H1 (cell line): ENCODE measurements around the gene MRPL27.
A peak's percentile ranks its signal among the peaks of the same experiment; 100 is the strongest.

Source experiments
- ATF2 ChIP-seq: IDR thresholded peaks from 2 replicates; pipeline ENCODE4 v1.6.1; 2012; ENCODE audit warnings: low read length, inconsistent platforms
- FOSL1 ChIP-seq: IDR thresholded peaks from 2 replicates; pipeline ENCODE4 v1.6.1; 2011; ENCODE audit warnings: mild to moderate bottlenecking, low read depth, low read length, moderate library complexity; ENCODE audit not compliant: insufficient read depth
- TF ChIP-seq, protein P1 (sequence below), 3 experiments: IDR thresholded peaks; 1 replicate in 2 of 3; 2 replicates in 1 of 3; pipeline versions ENCODE4 v1.5.1 to v1.6.1; 2011; ENCODE audit warnings: low read length in 3 of 3, mild to moderate bottlenecking in 3 of 3, inconsistent platforms in 2 of 3, low read depth in 1 of 3, moderate library complexity in 1 of 3; ENCODE audit not compliant: insufficient read depth in 1 of 3; ENCODE audit errors: control extremely low read depth in 1 of 3
- TF ChIP-seq, protein P2 (sequence below): IDR thresholded peaks from 2 replicates; pipeline ENCODE4 v1.6.1; 2012; ENCODE audit warnings: inconsistent platforms

DNA sequence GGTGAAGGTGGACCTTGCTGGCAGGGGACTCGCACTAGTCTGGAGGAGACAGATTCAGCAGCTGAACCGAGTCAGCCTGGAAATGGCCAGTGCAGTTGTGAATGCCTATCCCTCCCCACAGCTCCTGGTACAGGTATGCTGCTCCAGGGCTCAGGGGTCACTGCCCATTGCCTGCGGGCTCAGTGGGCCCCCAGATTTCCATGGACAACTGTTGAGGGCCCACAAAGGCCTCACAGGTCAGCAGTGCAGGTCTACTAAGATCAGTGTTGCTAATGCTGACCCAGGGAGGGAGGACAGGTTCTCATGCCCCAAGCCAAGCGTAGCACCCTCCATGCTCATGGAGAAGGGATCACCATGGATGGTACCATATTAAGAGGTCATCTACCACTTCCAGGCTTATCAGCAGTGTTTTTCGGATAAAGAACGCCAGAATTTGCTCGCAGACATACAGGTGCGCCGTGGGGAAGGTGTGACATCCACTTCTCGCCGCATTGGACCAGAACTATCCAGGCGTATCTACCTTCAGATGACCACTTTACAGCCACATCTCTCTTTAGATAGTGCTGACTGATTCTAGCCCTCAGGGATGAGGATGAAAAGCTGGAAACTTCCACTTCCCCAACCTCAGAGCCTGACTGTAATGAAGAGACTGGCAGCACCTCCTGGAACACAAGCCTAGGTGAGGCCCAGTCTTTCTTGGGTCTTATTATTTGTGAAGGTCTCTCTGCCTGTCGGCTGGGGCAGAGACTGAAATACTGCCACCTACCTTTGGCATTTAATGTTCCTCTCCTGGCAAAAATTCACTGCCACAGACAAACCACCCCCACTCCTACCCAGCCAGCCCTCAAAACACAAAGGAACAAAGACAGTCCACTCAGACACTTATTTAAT, 7.6 kb upstream of the MRPL27 start:
- TF ChIP-seq FOSL1 (no peak), ATF2 (no peak)
- TF ChIP-seq, protein P1, sequence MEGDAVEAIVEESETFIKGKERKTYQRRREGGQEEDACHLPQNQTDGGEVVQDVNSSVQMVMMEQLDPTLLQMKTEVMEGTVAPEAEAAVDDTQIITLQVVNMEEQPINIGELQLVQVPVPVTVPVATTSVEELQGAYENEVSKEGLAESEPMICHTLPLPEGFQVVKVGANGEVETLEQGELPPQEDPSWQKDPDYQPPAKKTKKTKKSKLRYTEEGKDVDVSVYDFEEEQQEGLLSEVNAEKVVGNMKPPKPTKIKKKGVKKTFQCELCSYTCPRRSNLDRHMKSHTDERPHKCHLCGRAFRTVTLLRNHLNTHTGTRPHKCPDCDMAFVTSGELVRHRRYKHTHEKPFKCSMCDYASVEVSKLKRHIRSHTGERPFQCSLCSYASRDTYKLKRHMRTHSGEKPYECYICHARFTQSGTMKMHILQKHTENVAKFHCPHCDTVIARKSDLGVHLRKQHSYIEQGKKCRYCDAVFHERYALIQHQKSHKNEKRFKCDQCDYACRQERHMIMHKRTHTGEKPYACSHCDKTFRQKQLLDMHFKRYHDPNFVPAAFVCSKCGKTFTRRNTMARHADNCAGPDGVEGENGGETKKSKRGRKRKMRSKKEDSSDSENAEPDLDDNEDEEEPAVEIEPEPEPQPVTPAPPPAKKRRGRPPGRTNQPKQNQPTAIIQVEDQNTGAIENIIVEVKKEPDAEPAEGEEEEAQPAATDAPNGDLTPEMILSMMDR (IDR thresholded peaks at IDR 0.05; ENCODE audit: control extremely low read depth in 1 of 3, insufficient read depth in 1 of 3, low read depth in 1 of 3, low read length in 3 of 3) = peak in 2 of 3 experiments; percentile 13 to 14; a peak in 2 of 4 replicates
- TF ChIP-seq, protein P2, sequence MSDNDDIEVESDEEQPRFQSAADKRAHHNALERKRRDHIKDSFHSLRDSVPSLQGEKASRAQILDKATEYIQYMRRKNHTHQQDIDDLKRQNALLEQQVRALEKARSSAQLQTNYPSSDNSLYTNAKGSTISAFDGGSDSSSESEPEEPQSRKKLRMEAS = no peak
